HepG2 (cell line): ENCODE data around the gene LRRC53. TPM values are rescaled to one million over a fixed set of nuclear protein-coding genes. Genes with fewer than 3 reads are reported as not detected.

ENCODE experiments used
- ATAC-seq: fragments of 200-7000 bp; cut with Tn5 transposase; 3 replicates; pipeline ENCODE4 v1.9.1; 2020; ENCODE audit warnings: mild to moderate bottlenecking, moderate library complexity
- BruUV-seq: library from RNA; stranded (reverse); fragments of 400-500 nt; replicated peaks from 2 replicates; lab custom pipeline; 2021; lab: Mats Ljungman, UMichigan
- CTCF ChIA-PET: fragments of 300-600 bp; formaldehyde crosslinking; extraction: SDS; loops from one replicate; lab custom pipeline; 2021; ENCODE audit warnings: low total read pairs, inconsistent platforms, low intra/inter-chr PET ratio; lab: Yijun Ruan, JAX
- POLR2A ChIA-PET: fragments of 350-600 bp; sonication (Branson Sonifier 250); formaldehyde crosslinking; loops from one replicate; lab custom pipeline; 2020; ENCODE audit warnings: antibody characterized with exemption, inconsistent platforms; lab: Yijun Ruan, JAX
- DNase-seq: peaks from one replicate; pipeline ENCODE4 v3.0.0-alpha.2; 2015; ENCODE audit warnings: low spot score
- FAIRE-seq: peaks from 3 replicates; lab custom pipeline; 2011; peaks lifted over from hg19 to GRCh38; lab: Jason Lieb, UNC
- H2AFZ ChIP-seq: one replicate; pipeline ENCODE4 v1.6.1; 2011; ENCODE audit warnings: low read length, inconsistent platforms
- H3K27ac ChIP-seq: fragments of 300-600 bp; 3 replicates; pipeline ENCODE4 v1.8.0; 2011; ENCODE audit warnings: mixed run types, mild to moderate bottlenecking, mixed read lengths, low read length, inconsistent platforms; ENCODE audit not compliant: insufficient read depth; ENCODE audit errors: extremely low read length
- H3K27me3 ChIP-seq, 2 experiments: fragments of 200-600 bp in 1 of 2; 2 replicates in 1 of 2; 3 replicates in 1 of 2; pipeline versions ENCODE4 v1.6.0 to v1.8.0; 2011; ENCODE audit warnings: low read length in 2 of 2, mild to moderate bottlenecking in 2 of 2, moderate library complexity in 2 of 2, inconsistent platforms in 1 of 2; ENCODE audit not compliant: insufficient read depth in 2 of 2, control insufficient read depth in 1 of 2
- H3K36me3 ChIP-seq, 2 experiments: fragments of 200-600 bp in 1 of 2; replicated peaks in 1 of 2; 2 replicates in 1 of 2; 3 replicates in 1 of 2; pipeline versions ENCODE4 v1.5.1 to v1.8.0; 2011; ENCODE audit warnings: low read length in 2 of 2, inconsistent platforms in 1 of 2; ENCODE audit not compliant: insufficient read depth in 2 of 2, control insufficient read depth in 1 of 2
- H3K4me1 ChIP-seq: 2 replicates; pipeline ENCODE4 v1.5.1; 2012; ENCODE audit warnings: low read length, inconsistent platforms; ENCODE audit not compliant: insufficient read depth
- H3K4me2 ChIP-seq: 2 replicates; pipeline ENCODE4 v1.6.0; 2011; ENCODE audit warnings: low read depth, low read length, inconsistent platforms
- H3K4me3 ChIP-seq, 3 experiments: fragments of 200-600 bp in 1 of 3; sonication (generic), shearing (Covaris generic) in 1 of 3; replicated peaks in 1 of 3; 2 replicates each; pipeline ENCODE4 v1.5.1; 2011 to 2016; ENCODE audit warnings: low read length in 3 of 3, inconsistent platforms in 2 of 3, low read depth in 2 of 3, mild to moderate bottlenecking in 2 of 3, control low read depth in 1 of 3, mixed read lengths in 1 of 3; ENCODE audit not compliant: insufficient read depth in 1 of 3
- H3K79me2 ChIP-seq: one replicate; pipeline ENCODE4 v1.6.1; 2011; ENCODE audit warnings: low read length, inconsistent platforms; ENCODE audit not compliant: insufficient read depth
- H3K9ac ChIP-seq: 2 replicates; pipeline ENCODE4 v1.6.0; 2011; ENCODE audit warnings: mild to moderate bottlenecking, low read depth, low read length, inconsistent platforms; ENCODE audit not compliant: insufficient read depth
- H3K9me3 ChIP-seq: 2 replicates; pipeline ENCODE4 v1.5.1; 2012; ENCODE audit warnings: mild to moderate bottlenecking, low read length
- H4K20me1 ChIP-seq: 2 replicates; pipeline ENCODE4 v1.6.0; 2011; ENCODE audit warnings: inconsistent platforms, mild to moderate bottlenecking, low read length, moderate library complexity; ENCODE audit not compliant: insufficient read depth
- ELF4 ChIP-seq: sonication (generic); formaldehyde crosslinking; IDR thresholded peaks from 2 replicates; pipeline ENCODE4 v1.5.0; 2020; ENCODE audit warnings: missing genetic modification reagents, mild to moderate bottlenecking, moderate library complexity, borderline replicate concordance
- FOSL2 ChIP-seq: sonication (generic); formaldehyde crosslinking; IDR thresholded peaks from 2 replicates; pipeline ENCODE4 v1.4.0; 2020; ENCODE audit warnings: missing genetic modification reagents
- IKZF1 ChIP-seq: fragments of 450-650 bp; IDR thresholded peaks from 2 replicates; pipeline ENCODE4 v1.7.1; 2016
- NFKB2 ChIP-seq: sonication (generic); formaldehyde crosslinking; IDR thresholded peaks from 2 replicates; pipeline ENCODE4 v1.4.0; 2020; ENCODE audit warnings: missing genetic modification reagents, borderline replicate concordance
- ZFY ChIP-seq: sonication (generic); formaldehyde crosslinking; IDR thresholded peaks from 2 replicates; pipeline ENCODE4 v1.4.0; 2020; ENCODE audit warnings: missing genetic modification reagents
- ZMYM4 ChIP-seq: sonication (generic); formaldehyde crosslinking; IDR thresholded peaks from 2 replicates; pipeline ENCODE4 v1.8.1; 2023; ENCODE audit warnings: mild to moderate bottlenecking, missing genetic modification reagents
- ZNF124 ChIP-seq: sonication (generic); formaldehyde crosslinking; IDR thresholded peaks from 2 replicates; pipeline ENCODE4 v1.4.0; 2020; ENCODE audit warnings: missing genetic modification reagents
- ZNF335 ChIP-seq: sonication (generic); formaldehyde crosslinking; IDR thresholded peaks from 2 replicates; pipeline ENCODE4 v1.4.0; 2020; ENCODE audit warnings: missing genetic modification reagents
- ZNF367 ChIP-seq: sonication (generic); formaldehyde crosslinking; IDR thresholded peaks from 2 replicates; pipeline ENCODE4 v1.4.0; 2020; ENCODE audit warnings: missing genetic modification reagents, borderline replicate concordance
- ZNF530 ChIP-seq: sonication (generic); formaldehyde crosslinking; IDR thresholded peaks from 2 replicates; pipeline ENCODE4 v1.5.0; 2020; ENCODE audit warnings: low read depth, mild to moderate bottlenecking, missing genetic modification reagents
- ZNF564 ChIP-seq: sonication (generic); formaldehyde crosslinking; IDR thresholded peaks from 2 replicates; pipeline ENCODE4 v1.8.1; 2023; ENCODE audit warnings: mild to moderate bottlenecking, missing genetic modification reagents
- ZNF782 ChIP-seq: sonication (generic); formaldehyde crosslinking; IDR thresholded peaks from 2 replicates; pipeline ENCODE4 v1.4.0; 2020; ENCODE audit warnings: missing genetic modification reagents, mild to moderate bottlenecking, borderline replicate concordance
- ZNF883 ChIP-seq: sonication (generic); formaldehyde crosslinking; IDR thresholded peaks from 2 replicates; pipeline ENCODE4 v1.5.1; 2020; ENCODE audit warnings: mild to moderate bottlenecking, missing genetic modification reagents; ENCODE audit errors: not compliant biosample characterization
- WGBS: methylation state at CpG from one replicate; pipeline ENCODE4 v1.1.6; 2017; ENCODE audit warnings: low lambda C conversion rate; 5-methylcytosine and 5-hydroxymethylcytosine counted together
- in situ Hi-C: cut with HindIII; loops from 2 replicates; pipeline ENCODE4 v1.10.0; 2017; ENCODE audit warnings: low pct_unique_long_range_greater_than_20kb; ENCODE audit not compliant: extremely low pct_ligation_motif_present
- intact Hi-C: fragments of 100-400 bp; cut with micrococcal nuclease; formaldehyde crosslinking; loops from one replicate; pipeline ENCODE4 v1.10.0; 2022; ENCODE audit not compliant: unreplicated experiment
- polyA plus RNA-seq, 8 experiments: library from polyadenylated mRNA; depleted of rRNA in 3 of 8; stranded (reverse) in 7 of 8; unstranded in 1 of 8; fragments of >200 nt; fragmentation: Illumina TruSeq in 4 of 8; extraction: Trizol in 4 of 8; gene quantifications; 2 replicates each; pipeline versions ENCODE4 v1.2.1 to v1.2.3, GENCODE V29; 2011 to 2016; ENCODE audit warnings: low read depth in 4 of 8, missing spikeins in 1 of 8, mixed read lengths in 1 of 8; ENCODE audit not compliant: insufficient read depth in 1 of 8
- total RNA-seq, 5 experiments: library from RNA; depleted of rRNA; stranded (reverse); fragments of >200 nt; fragmentation: Illumina TruSeq; extraction: Trizol; gene quantifications; 2 replicates each; pipeline ENCODE4 v1.2.3, GENCODE V29; 2016; ENCODE audit warnings: low read depth in 1 of 5
- TF ChIP-seq, protein P1 (sequence below): sonication (generic); IDR thresholded peaks from 2 replicates; pipeline ENCODE4 v1.6.1; 2016; ENCODE audit warnings: low read depth, borderline replicate concordance
- TF ChIP-seq, protein P2 (sequence below): sonication (generic); formaldehyde crosslinking; IDR thresholded peaks from 2 replicates; pipeline ENCODE4 v1.5.1; 2020; ENCODE audit warnings: missing genetic modification reagents, mild to moderate bottlenecking, borderline replicate concordance
- TF ChIP-seq, protein P3 (sequence below): IDR thresholded peaks from 2 replicates; pipeline ENCODE4 v1.6.1; 2016; ENCODE audit warnings: low read depth, borderline replicate concordance
- TF ChIP-seq, protein P4 (sequence below): sonication (generic); formaldehyde crosslinking; IDR thresholded peaks from 2 replicates; pipeline ENCODE4 v1.4.0; 2020; ENCODE audit warnings: missing genetic modification reagents

The LRRC53 gene
- total and polyA plus RNA-seq, 2 of the 13 experiments (the other 11 are each of a cell fraction or from before 2014, with no cell fraction given), result not detected

DNA sequence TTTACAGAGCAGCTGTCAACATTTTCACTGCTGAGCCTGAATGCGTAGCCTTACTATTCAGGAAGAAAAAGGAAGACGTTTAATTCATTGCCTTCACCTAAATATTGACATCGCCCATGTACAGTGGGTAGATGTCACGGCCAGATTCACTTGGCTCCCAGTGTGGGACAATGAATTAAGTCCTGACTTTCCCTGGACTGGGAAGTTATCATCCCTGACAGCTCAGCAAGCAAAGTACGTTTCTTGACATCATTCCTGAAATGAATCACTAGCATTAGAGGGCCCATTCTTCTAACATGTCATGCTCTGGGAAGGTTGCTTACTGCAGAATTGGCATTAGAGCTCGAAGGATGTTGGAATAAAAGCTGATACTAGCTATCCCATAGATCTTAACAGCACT, 37.8 kb downstream of the LRRC53 start:
- FAIRE-seq, result no peak
- TF ChIP-seq ZMYM4 (CRISPR knock-in tag) (no peak), ZNF530 (CRISPR knock-in tag) (no peak), NFKB2 (CRISPR knock-in tag) (no peak), ZNF367 (CRISPR knock-in tag) (no peak), ELF4 (CRISPR knock-in tag) (no peak), ZNF883 (CRISPR knock-in tag) (no peak), FOSL2 (CRISPR knock-in tag) (no peak), IKZF1 (no peak), ZFY (CRISPR knock-in tag) (no peak), ZNF124 (no peak), ZNF335 (CRISPR knock-in tag) (no peak), ZNF782 (CRISPR knock-in tag) (no peak), ZNF564 (CRISPR knock-in tag) (no peak)
- TF ChIP-seq, protein P1, sequence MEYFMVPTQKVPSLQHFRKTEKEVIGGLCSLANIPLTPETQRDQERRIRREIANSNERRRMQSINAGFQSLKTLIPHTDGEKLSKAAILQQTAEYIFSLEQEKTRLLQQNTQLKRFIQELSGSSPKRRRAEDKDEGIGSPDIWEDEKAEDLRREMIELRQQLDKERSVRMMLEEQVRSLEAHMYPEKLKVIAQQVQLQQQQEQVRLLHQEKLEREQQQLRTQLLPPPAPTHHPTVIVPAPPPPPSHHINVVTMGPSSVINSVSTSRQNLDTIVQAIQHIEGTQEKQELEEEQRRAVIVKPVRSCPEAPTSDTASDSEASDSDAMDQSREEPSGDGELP, result no peak
- TF ChIP-seq, protein P2, sequence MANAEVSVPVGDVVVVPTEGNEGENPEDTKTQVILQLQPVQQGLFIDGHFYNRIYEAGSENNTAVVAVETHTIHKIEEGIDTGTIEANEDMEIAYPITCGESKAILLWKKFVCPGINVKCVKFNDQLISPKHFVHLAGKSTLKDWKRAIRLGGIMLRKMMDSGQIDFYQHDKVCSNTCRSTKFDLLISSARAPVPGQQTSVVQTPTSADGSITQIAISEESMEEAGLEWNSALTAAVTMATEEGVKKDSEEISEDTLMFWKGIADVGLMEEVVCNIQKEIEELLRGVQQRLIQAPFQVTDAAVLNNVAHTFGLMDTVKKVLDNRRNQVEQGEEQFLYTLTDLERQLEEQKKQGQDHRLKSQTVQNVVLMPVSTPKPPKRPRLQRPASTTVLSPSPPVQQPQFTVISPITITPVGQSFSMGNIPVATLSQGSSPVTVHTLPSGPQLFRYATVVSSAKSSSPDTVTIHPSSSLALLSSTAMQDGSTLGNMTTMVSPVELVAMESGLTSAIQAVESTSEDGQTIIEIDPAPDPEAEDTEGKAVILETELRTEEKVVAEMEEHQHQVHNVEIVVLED (CRISPR knock-in tag), result no peak
- TF ChIP-seq, protein P3, sequence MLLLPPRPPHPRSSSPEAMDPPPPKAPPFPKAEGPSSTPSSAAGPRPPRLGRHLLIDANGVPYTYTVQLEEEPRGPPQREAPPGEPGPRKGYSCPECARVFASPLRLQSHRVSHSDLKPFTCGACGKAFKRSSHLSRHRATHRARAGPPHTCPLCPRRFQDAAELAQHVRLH (CRISPR knock-in tag), result no peak
- TF ChIP-seq, protein P4, sequence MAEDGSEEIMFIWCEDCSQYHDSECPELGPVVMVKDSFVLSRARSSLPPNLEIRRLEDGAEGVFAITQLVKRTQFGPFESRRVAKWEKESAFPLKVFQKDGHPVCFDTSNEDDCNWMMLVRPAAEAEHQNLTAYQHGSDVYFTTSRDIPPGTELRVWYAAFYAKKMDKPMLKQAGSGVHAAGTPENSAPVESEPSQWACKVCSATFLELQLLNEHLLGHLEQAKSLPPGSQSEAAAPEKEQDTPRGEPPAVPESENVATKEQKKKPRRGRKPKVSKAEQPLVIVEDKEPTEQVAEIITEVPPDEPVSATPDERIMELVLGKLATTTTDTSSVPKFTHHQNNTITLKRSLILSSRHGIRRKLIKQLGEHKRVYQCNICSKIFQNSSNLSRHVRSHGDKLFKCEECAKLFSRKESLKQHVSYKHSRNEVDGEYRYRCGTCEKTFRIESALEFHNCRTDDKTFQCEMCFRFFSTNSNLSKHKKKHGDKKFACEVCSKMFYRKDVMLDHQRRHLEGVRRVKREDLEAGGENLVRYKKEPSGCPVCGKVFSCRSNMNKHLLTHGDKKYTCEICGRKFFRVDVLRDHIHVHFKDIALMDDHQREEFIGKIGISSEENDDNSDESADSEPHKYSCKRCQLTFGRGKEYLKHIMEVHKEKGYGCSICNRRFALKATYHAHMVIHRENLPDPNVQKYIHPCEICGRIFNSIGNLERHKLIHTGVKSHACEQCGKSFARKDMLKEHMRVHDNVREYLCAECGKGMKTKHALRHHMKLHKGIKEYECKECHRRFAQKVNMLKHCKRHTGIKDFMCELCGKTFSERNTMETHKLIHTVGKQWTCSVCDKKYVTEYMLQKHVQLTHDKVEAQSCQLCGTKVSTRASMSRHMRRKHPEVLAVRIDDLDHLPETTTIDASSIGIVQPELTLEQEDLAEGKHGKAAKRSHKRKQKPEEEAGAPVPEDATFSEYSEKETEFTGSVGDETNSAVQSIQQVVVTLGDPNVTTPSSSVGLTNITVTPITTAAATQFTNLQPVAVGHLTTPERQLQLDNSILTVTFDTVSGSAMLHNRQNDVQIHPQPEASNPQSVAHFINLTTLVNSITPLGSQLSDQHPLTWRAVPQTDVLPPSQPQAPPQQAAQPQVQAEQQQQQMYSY, result no peak

More for the DNA sequence above, 37.8 kb downstream of the LRRC53 start:
- POLR2A ChIA-PET, result no interaction called here
- CTCF ChIA-PET, result no interaction called here
- in situ Hi-C loops, result loop anchor here (25.0 kb wide), 1 partner anchor 637 kb away; no protein-coding TSS in a partner anchor
- Histone ChIP-seq H4K20me1 (no peaks in the 10 kb centered on the region), H3K79me2 (no peaks in the 10 kb centered on the region), H3K9me3 (no peaks in the 10 kb centered on the region), H3K27me3 (no peaks in the 10 kb centered on the region), H3K4me1 (no peaks in the 10 kb centered on the region), H2AFZ (no peak overlapping the region), H3K9ac (no peak overlapping the region), H3K27ac (no peak overlapping the region), H3K36me3 (no peaks in the 10 kb centered on the region), H3K4me3 (no peak overlapping the region), H3K4me2 (no peak overlapping the region)
- WGBS, result 13% methylated on average over 6 of the region's 6 CpGs
- no peak for DNase-seq
- ATAC-seq, result no peak
- BruUV-seq, result no TSS peak
- intact Hi-C loops, result no loop called here
